AG08395 (cell line): ENCODE data around the gene KCNQ2.
"Not testable (repeated sequence)": the region's sequence is repeated elsewhere in the genome, so short reads cannot be mapped to it uniquely, and the experiment has no call there.

Source experiments
- DNase-seq: peaks from one replicate; pipeline ENCODE4 v3.0.0; 2012; ENCODE audit warnings: mixed read lengths, low spot score

KCNQ2 gene

GRCh38 chr20:63471981-63472831 lies at the start of gene KCNQ2:
Gene KCNQ2, minus strand, starts transcription at chr20:63472655. Its CDS starts 192 bp downstream, at chr20:63472463.
- DNase-seq: no peak

DNA sequence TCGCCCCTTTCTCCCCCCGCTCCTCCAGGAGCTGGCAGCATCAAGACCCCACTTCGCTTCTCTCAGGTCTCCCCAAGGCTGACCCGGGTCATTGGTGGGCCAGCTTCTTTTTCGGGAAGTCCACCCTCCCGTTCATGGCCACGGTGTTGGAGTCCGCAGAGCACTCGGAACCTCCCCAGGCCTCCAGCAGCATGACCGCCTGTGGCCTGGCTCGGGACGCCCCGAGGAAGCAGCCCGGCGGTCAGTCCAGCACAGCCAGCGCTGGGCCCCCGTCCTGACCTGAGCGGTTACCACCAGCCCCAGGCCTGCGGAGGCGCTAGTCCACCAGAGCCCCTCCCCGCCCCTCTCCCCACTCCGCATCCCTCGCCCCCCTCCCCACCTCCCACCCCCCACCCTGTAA lies 49.1 kb upstream of the KCNQ2 start:
- DNase-seq: no peak

- peak; percentile 81 for DNase-seq
Measured at GRCh38 chr20:63520934-63521601, 48.6 kb upstream of the KCNQ2 start.

GRCh38 chr20:63520504-63520933 lies 48.1 kb upstream of the KCNQ2 start, which contains the start of gene PPDPF:
Gene PPDPF, plus strand, starts transcription at chr20:63520765. Its CDS starts 544 bp downstream, at chr20:63521309.
- peak; percentile 99 for DNase-seq

GRCh38 chr20:63519668-63520503 lies 47.4 kb upstream of the KCNQ2 start:
- DNase-seq: peak; percentile 62

DNA sequence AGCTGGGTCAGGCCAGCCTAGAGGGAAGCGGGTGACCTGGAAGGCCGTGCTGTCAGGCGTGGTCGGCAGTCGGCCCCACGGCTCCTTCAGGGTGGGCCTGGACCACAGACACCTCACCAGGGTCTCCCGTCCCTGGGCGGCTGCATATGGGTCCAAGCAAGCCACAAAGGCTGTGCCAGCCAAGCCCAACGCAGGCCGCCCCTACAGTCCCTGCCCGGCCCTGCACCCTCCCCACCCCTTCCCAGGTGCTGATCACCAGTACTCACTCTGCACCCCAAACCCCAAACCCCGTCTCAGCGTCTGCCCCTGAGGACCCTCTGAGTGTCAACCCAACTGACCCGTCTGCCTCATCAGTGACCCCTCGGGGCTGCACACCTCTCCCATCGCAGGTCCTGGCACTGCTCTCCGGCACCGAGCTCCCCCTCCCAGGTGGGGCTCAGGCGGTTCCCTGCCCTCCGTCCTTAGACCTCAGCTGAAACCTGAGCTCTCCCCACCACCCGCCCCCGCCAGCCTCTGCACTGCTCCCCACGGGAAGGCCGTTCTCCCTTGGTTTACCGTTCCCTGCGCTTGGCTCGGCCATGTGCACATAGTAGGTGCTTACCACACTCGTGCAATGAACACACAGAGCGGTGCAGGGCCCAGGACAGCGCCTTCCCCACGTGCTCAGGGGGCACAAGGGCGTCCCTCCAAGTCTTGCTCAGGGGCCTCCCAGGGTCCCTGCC lies 46.7 kb upstream of the KCNQ2 start:
- DNase-seq: no peak

DNA sequence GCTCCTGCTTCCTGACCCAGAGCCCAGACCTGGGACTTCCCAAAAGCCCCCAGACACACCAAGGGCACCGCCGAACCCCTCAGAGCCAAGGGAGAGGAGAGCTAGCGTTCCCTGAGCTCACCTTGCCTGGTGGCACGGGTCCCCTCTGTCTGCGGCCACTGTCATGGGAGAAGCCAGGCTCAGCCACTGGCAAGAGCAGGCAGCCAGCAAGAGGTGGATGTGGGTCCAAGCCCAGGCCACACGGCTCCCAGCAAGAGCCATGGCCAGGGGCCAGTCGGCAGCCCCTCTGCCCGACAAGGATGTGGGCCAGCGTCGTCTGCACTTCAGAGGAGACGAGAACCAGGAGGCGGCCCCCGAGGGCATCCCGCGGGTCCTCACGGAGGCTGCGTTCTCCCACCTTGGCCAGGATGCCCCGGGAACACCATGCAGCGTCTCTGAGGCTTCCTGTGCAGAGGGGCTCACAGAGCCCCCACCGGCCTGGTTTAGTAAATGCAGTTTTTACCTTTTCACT lies 46.0 kb upstream of the KCNQ2 start:
- DNase-seq: no peak

DNA sequence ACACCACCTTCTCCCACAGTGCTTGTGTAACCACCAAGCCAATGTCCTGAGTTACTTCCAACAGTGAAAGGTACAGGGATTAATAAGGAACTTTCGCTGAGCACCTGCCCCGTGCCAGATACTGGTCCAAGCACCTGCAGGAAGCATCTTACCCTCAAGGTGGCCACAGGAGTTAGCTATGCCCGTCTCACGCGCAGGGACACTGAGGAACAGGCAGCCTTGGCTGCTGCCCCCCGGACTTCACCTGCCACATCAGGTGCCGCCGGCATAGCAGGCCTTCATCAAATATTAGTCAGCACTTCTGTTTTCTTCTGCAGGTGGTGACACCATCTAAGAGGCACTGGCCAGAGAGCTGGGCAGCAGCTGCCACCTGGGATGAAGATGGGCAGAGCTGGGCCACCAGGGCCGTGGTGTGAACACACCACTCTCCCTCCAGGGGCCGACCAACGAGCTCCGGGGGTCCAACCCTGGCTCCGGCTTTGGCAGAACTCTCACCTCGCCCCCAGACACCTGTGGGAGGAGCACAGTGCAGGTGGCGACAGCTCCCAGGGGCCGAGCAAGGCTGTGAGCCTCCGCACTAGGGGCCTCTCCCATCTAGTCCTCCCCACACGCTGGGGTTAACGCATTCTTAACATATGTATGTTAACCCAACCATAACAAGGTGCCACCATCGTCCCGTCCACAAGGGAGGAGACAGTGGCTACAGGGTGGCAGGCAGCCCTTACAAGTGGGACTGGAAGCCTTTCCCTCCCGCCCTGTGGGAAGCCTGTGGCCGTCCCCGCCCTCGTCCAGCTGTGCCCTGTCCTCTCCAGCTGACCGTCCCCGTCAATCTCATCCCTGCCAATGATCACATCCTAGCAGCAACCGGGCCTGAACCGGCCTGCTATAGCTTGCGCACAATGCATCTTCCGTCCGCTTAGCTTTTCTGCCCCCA lies 45.2 kb upstream of the KCNQ2 start:
- DNase-seq: no peak

- DNase-seq: not testable (repeated sequence)
Measured at GRCh38 chr20:63514520-63514919, 42.1 kb upstream of the KCNQ2 start.

GRCh38 chr20:63513207-63513606 lies 40.8 kb upstream of the KCNQ2 start:
- DNase-seq: no peak

DNA sequence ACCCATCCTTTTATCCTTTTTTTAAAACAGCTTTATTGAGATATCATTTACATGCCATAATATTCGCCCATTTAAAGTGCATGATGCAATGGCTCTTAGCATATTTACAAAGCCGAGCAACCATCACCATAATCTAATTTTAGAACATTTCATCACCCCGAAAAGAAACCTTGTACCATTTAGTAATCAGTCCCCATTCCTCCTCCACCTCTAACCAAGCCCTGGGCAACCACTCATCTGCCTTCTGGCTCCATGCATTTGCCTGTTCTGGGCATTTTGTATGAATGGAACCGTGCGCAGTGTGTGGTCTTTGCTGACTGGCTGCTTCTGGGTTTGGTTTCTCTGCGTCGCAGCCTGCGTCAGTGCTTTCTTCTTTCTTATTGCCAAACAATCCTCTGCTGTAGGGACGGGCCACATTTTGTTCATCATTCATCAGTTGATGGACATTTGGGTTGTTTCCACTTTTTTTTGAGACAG lies 36.7 kb upstream of the KCNQ2 start:
- no peak for DNase-seq

DNA sequence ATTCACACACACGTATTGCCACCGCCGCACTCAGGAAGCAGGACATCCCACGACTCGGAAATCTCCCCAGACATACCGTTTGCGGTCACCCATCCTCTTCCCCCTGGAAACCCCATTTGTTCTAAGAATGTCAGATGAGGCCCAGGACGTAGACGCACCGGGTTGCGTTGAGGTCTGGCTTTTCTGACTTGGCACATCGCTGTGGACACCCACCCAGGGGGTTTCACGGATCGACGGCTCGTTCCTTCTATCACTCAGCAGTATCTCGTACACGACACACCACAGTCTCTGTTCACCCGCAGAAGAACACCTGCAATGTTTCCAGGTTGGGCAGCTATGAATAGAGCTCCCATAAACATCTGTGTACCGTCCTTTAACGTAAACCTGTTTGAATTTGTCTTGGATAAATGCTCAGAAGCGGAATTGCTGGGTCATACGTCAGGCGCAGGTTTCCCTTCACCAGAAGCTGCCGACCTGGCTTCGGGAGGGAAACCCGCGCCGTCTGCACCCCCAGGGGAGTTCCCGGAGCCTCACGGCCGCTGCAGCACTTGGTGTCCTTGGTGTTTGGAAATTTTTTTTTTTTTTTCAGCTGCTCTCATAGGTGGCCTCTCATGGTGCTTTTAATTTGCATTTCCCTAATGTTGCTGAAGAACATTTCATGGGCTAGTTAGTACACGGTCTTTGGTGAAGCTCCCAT lies 35.8 kb upstream of the KCNQ2 start:
- no peak for DNase-seq

- no peak for DNase-seq
Measured at GRCh38 chr20:63507083-63507743, 34.8 kb upstream of the KCNQ2 start.

DNA sequence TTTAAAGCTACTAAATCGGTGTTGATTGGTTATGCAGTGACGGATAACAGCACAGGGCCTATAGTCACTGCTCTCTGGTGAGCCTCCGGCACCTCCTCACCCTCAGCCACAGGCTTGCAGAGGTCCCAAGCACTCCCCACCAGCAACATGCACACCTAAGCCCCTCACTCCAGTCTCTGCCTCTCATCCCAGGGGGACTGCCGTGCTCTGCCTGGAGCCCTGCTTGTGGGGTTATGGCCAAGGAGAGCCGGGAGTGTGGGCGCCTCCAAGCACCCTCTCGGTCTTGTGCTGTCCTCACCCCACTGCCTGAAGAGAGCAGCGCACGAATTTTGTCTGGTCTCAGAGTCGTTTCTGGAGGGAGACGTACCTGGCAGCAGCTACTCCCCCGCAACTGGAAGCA lies 33.3 kb upstream of the KCNQ2 start:
- no peak for DNase-seq

DNA sequence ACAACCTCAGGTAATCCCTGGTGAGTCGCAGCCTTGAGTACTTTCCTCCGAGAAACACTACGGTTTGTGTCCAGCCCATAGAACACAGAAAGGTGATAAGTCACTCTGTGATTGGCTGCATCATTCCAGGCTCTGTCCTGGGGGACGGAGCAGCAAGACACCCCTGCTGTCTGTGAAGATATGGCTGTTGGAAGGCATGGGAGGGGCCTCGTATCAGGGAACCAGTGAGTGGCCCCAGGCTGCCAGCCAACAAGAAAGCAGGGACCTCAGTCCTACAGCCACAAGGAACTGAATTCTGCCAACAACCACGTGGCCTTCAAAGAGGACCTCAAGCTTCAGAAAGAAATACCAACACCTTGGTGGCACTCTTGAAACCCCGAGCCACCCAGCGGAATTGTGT lies 32.8 kb upstream of the KCNQ2 start:
- no peak for DNase-seq

DNA sequence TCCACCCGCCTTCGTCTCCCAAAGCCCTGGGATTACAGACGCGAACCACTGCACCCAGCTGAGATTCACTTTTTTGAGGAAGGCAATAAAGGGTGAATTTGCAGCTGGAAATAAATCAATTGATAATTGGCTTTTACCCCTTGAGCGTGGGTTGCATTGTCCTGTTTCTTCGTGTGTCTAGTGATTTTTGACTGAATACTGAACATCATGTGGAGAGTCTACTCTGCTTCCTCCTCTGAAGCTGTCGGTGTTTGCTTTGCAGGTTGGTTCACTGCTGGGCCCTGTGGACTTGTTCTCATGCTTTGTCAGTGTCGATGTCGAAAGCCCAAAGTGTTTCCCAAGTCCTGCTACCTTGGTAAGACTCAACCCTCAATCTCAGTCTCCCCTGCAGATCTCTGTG lies 32.2 kb upstream of the KCNQ2 start:
- no peak for DNase-seq

DNA sequence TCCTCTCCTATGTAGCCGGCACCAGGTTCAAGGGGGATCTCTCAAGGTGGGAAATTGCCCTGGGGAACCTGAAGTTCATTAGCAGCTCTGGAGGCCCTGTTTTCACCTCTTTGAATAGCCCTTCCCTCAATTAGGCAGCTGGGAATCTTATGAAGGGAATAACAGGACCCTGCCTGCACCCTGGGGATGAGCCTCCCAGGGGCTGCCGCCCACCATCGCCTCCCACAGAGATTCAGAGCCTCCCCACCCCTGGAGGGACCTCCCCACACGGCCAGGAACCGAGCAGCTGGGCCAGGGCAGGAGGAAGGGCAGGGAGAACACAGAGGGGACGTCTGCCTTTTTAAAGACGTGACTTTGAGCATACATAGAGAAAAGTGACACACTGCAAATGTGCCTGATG lies 31.1 kb upstream of the KCNQ2 start:
- no peak for DNase-seq

DNA sequence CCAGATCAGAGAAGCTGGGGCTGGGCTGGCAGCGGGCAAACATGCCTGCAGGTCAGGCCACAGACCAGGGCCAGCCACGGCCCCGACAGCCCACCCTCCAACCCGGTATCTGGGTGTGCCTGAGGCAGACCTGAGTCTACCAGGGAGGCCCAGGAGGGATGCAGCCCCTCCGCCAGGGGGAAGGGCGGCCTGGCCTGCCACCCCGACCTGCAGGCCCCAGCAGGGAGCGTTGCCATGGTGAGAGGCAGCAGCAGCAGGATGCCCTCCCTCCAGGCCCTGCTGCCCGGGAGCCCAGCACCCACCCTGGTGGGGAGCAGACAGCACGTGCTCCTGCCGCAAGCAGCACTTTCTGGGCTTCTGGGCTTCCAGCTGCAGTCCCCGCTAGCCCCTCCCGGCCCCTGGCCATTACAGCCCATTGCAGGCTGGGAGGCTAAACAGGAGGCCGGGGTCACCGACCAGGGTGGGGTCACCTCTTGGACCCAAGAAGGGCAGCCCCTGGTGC lies 30.3 kb upstream of the KCNQ2 start:
- no peak for DNase-seq
